Suprapubic skin (tissue), 4 donors: ENCODE data around the gene SLC36A2. TPM values are rescaled to one million over a fixed set of nuclear protein-coding genes. Genes with fewer than 3 reads are reported as not detected.
"Not testable (repeated sequence)": the region's sequence is repeated elsewhere in the genome, so short reads cannot be mapped to it uniquely, and the experiment has no call there.

Source experiments
- DNase-seq, 2 donors: peaks; one replicate each; pipeline ENCODE4 v3.0.0-alpha.2; 2019; ENCODE audit warnings: low spot score in 2 of 2
- H3K27ac ChIP-seq: fragments of 200-600 bp; sonication (generic); one replicate; pipeline ENCODE4 v1.5.1; 2019
- H3K27me3 ChIP-seq: fragments of 200-600 bp; sonication (generic); one replicate; pipeline ENCODE4 v1.5.1; 2019
- H3K36me3 ChIP-seq: fragments of 200-600 bp; sonication (generic); one replicate; pipeline ENCODE4 v1.5.1; 2019
- H3K4me1 ChIP-seq: fragments of 200-600 bp; sonication (generic); one replicate; pipeline ENCODE4 v1.5.1; 2019
- H3K4me3 ChIP-seq: fragments of 200-600 bp; sonication (generic); one replicate; pipeline ENCODE4 v1.5.1; 2019; ENCODE audit warnings: mild to moderate bottlenecking
- H3K9me3 ChIP-seq: fragments of 200-600 bp; sonication (generic); one replicate; pipeline ENCODE4 v1.5.1; 2019
- CTCF ChIP-seq, 2 donors: fragments of 200-600 bp in 1 of 2; fragments of 450-650 bp in 1 of 2; sonication (generic) in 1 of 2; IDR thresholded peaks; one replicate each; pipeline ENCODE4 v1.5.1; 2016 to 2019; ENCODE audit warnings: antibody characterized with exemption in 2 of 2, mild to moderate bottlenecking in 1 of 2, moderate library complexity in 1 of 2
- EP300 ChIP-seq: sonication (generic); formaldehyde crosslinking; IDR thresholded peaks from one replicate; pipeline ENCODE4 v1.6.1; 2017; ENCODE audit warnings: antibody characterized with exemption
- POLR2A ChIP-seq, 2 donors: fragments of 450-650 bp; IDR thresholded peaks; one replicate each; pipeline ENCODE4 v1.6.1; 2017; ENCODE audit warnings: antibody characterized with exemption in 2 of 2, mild to moderate bottlenecking in 2 of 2, moderate library complexity in 2 of 2
- POLR2AphosphoS5 ChIP-seq, 3 donors: sonication (generic); formaldehyde crosslinking; IDR thresholded peaks; one replicate each; pipeline ENCODE4 v1.6.1; 2017; ENCODE audit warnings: antibody characterized with exemption in 3 of 3
- WGBS: methylation state at CpG from one replicate; pipeline ENCODE4 v1.1.5; 2018; 5-methylcytosine and 5-hydroxymethylcytosine counted together
- total RNA-seq, 4 donors: library from RNA; depleted of rRNA; stranded (reverse); fragments of >200 nt; gene quantifications; one replicate each; pipeline ENCODE4 v1.1.0, GENCODE V29; 2016

SLC36A2 gene
- total RNA-seq, 4 donors from 2014 or later: not detected

- no peaks in the 10 kb centered on the region for H3K9me3 ChIP-seq
- no peaks in the 10 kb centered on the region for H3K36me3 ChIP-seq
- H3K27ac ChIP-seq: no peak overlapping the region
- H3K27me3 ChIP-seq: no peaks in the 10 kb centered on the region
- DNase-seq: no peak
- H3K4me1 ChIP-seq: no peaks in the 10 kb centered on the region
- H3K4me3 ChIP-seq: no peak overlapping the region
- no peak for TF ChIP-seq EP300
- no peak for TF ChIP-seq POLR2A (IDR thresholded peaks at IDR 0.05)
- TF ChIP-seq CTCF (IDR thresholded peaks at IDR 0.05): no peak
- no peak for TF ChIP-seq POLR2AphosphoS5 (IDR thresholded peaks at IDR 0.05)
These were observed 36.4 kb downstream of the SLC36A2 start for GRCh38 chr5:151310932-151311331.

GRCh38 chr5:151309821-151310220 lies 37.5 kb downstream of the SLC36A2 start:
- not testable (repeated sequence) for H3K4me1 ChIP-seq, DNase-seq, H3K4me3 ChIP-seq, H3K27ac ChIP-seq, H3K9me3 ChIP-seq, H3K27me3 ChIP-seq, H3K36me3 ChIP-seq
- 92% methylated on average over 15 of the region's 15 CpGs for WGBS

GRCh38 chr5:151309266-151309665 lies 38.1 kb downstream of the SLC36A2 start:
- H3K27ac ChIP-seq, H3K4me1 ChIP-seq, H3K36me3 ChIP-seq, DNase-seq, H3K9me3 ChIP-seq, H3K4me3 ChIP-seq, H3K27me3 ChIP-seq: not testable (repeated sequence)
- WGBS: 98% methylated on average over 15 of the region's 27 CpGs

GRCh38 chr5:151303666-151304065 lies 43.7 kb downstream of the SLC36A2 start, which contains the start of gene SLC36A3:
SLC36A3 (minus strand) TSS chr5:151303766; CDS start chr5:151303354, 412 bp downstream.
- WGBS: 93% methylated on average over 1 of the region's 2 CpGs
- TF ChIP-seq EP300 (no peak), CTCF (IDR thresholded peaks at IDR 0.05) (no peak), POLR2AphosphoS5 (IDR thresholded peaks at IDR 0.05) (no peak), POLR2A (IDR thresholded peaks at IDR 0.05) (no peak)
- Histone ChIP-seq H3K4me1 (no peaks in the 10 kb centered on the region), H3K27me3 (peaks cover 9% of the 10 kb centered on the region), H3K4me3 (no peak within 1 kb of the TSS), H3K9me3 (no peaks in the 10 kb centered on the region), H3K27ac (no peak within 1 kb of the TSS), H3K36me3 (no peaks in the 10 kb centered on the region)
- no peak for DNase-seq

GRCh38 chr5:151298063-151298855 lies 49.1 kb downstream of the SLC36A2 start:
- H3K9me3 ChIP-seq: no peaks in the 10 kb centered on the region
- TF ChIP-seq POLR2A (IDR thresholded peaks at IDR 0.05): no peak
- TF ChIP-seq POLR2AphosphoS5 (IDR thresholded peaks at IDR 0.05): no peak
- TF ChIP-seq EP300: no peak
- no peak for TF ChIP-seq CTCF (IDR thresholded peaks at IDR 0.05)
- no peak for DNase-seq
- peaks cover 6% of the 10 kb centered on the region for H3K27me3 ChIP-seq
- H3K27ac ChIP-seq: no peak overlapping the region
- 31% methylated on average over 6 of the region's 6 CpGs for WGBS
- H3K4me1 ChIP-seq: peaks cover 4% of the 10 kb centered on the region
- no peaks in the 10 kb centered on the region for H3K36me3 ChIP-seq
- no peak overlapping the region for H3K4me3 ChIP-seq

- 81% methylated on average over 2 of the region's 2 CpGs for WGBS
- Histone ChIP-seq H3K4me3 (no peak overlapping the region), H3K4me1 (peaks cover 4% of the 10 kb centered on the region), H3K36me3 (no peaks in the 10 kb centered on the region), H3K9me3 (no peaks in the 10 kb centered on the region), H3K27me3 (peaks cover 6% of the 10 kb centered on the region), H3K27ac (no peak overlapping the region)
- DNase-seq: no peak
- TF ChIP-seq CTCF (IDR thresholded peaks at IDR 0.05) (no peak), POLR2A (IDR thresholded peaks at IDR 0.05) (no peak), EP300 (no peak), POLR2AphosphoS5 (IDR thresholded peaks at IDR 0.05) (no peak)
These were observed 50.4 kb downstream of the SLC36A2 start for GRCh38 chr5:151296974-151297373.
